Liver (tissue), 9 donors: ENCODE data around the gene TSPAN7. TPM values are rescaled to one million over a fixed set of nuclear protein-coding genes. Genes with fewer than 3 reads are reported as not detected.

ENCODE experiments used
- DNase-seq: peaks from one replicate; pipeline ENCODE4 v3.0.0-alpha.2; 2017; ENCODE audit warnings: low spot score
- H3K27ac ChIP-seq, 2 donors: one replicate each; pipeline ENCODE4 v1.7.0; 2013; ENCODE audit warnings: inconsistent platforms in 2 of 2, low read length in 2 of 2, control low read depth in 1 of 2, low read depth in 1 of 2, mild to moderate bottlenecking in 1 of 2
- H3K27me3 ChIP-seq, 4 donors: one replicate each; pipeline versions ENCODE4 v1.6.1 to v1.7.0; 2013; ENCODE audit warnings: low read length in 3 of 4, inconsistent platforms in 1 of 4, mild to moderate bottlenecking in 1 of 4, moderate library complexity in 1 of 4; ENCODE audit not compliant: control insufficient read depth in 4 of 4, insufficient read depth in 4 of 4
- H3K36me3 ChIP-seq, 4 donors: one replicate each; pipeline versions ENCODE4 v1.6.1 to v1.7.0; 2013; ENCODE audit warnings: low read length in 3 of 4, mild to moderate bottlenecking in 3 of 4, low read depth in 1 of 4, moderate library complexity in 1 of 4; ENCODE audit not compliant: control insufficient read depth in 4 of 4, insufficient read depth in 3 of 4
- H3K4me1 ChIP-seq, 4 donors: one replicate each; pipeline versions ENCODE4 v1.6.1 to v1.7.0; 2013; ENCODE audit warnings: low read length in 3 of 4, mild to moderate bottlenecking in 3 of 4, moderate library complexity in 1 of 4; ENCODE audit not compliant: control insufficient read depth in 4 of 4, insufficient read depth in 4 of 4
- H3K4me3 ChIP-seq, 3 donors: one replicate each; pipeline versions ENCODE4 v1.6.1 to v1.7.0; 2013; ENCODE audit warnings: low read length in 3 of 3, control low read depth in 1 of 3, low read depth in 1 of 3, mild to moderate bottlenecking in 1 of 3
- H3K9ac ChIP-seq, 2 donors: one replicate each; pipeline ENCODE4 v1.7.0; 2013; ENCODE audit warnings: low read length in 2 of 2, mild to moderate bottlenecking in 2 of 2, moderate library complexity in 2 of 2, control low read depth in 1 of 2, low read depth in 1 of 2
- H3K9me3 ChIP-seq, 4 donors: one replicate each; pipeline versions ENCODE4 v1.6.1 to v1.7.0; 2013; ENCODE audit warnings: low read length in 3 of 4; ENCODE audit not compliant: control insufficient read depth in 4 of 4
- ATF3 ChIP-seq: IDR thresholded peaks from 2 replicates; pipeline ENCODE4 v1.6.1; 2016; ENCODE audit warnings: antibody characterized with exemption
- CTCF ChIP-seq: fragments of 150-350 bp; IDR thresholded peaks from 2 replicates; pipeline ENCODE4 v1.5.1; 2017; ENCODE audit warnings: improper control_type of control experiment, low read depth, low read length; ENCODE audit not compliant: missing input control
- EGR1 ChIP-seq, 2 donors: IDR thresholded peaks; 2 replicates each; pipeline ENCODE4 v1.6.1; 2016 to 2018; ENCODE audit warnings: antibody characterized with exemption in 2 of 2, low read depth in 2 of 2
- FOXA1 ChIP-seq: IDR thresholded peaks from 2 replicates; pipeline ENCODE4 v1.6.1; 2016; ENCODE audit warnings: antibody characterized with exemption
- FOXA2 ChIP-seq: IDR thresholded peaks from 2 replicates; pipeline ENCODE4 v1.6.1; 2016; ENCODE audit warnings: antibody characterized with exemption
- GABPA ChIP-seq, 2 donors: IDR thresholded peaks in 1 of 2; conservative IDR thresholded peaks in 1 of 2; 2 replicates each; pipeline ENCODE4 v1.6.1; 2016; ENCODE audit warnings: antibody characterized with exemption in 2 of 2, mild to moderate bottlenecking in 1 of 2, moderate library complexity in 1 of 2
- HNF4A ChIP-seq, 2 donors: conservative IDR thresholded peaks; 2 replicates each; pipeline ENCODE4 v1.6.1; 2016; ENCODE audit warnings: antibody characterized with exemption in 2 of 2, mild to moderate bottlenecking in 2 of 2
- HNF4G ChIP-seq: IDR thresholded peaks from 2 replicates; pipeline ENCODE4 v1.6.1; 2016; ENCODE audit warnings: antibody characterized with exemption
- JUND ChIP-seq, 2 donors: IDR thresholded peaks; 2 replicates each; pipeline ENCODE4 v1.6.1; 2016; ENCODE audit warnings: antibody characterized with exemption in 2 of 2
- MAX ChIP-seq: IDR thresholded peaks from 2 replicates; pipeline ENCODE4 v1.6.1; 2016; ENCODE audit warnings: antibody characterized with exemption
- NR2F2 ChIP-seq: IDR thresholded peaks from 2 replicates; pipeline ENCODE4 v1.6.1; 2016; ENCODE audit warnings: antibody characterized with exemption
- RAD21 ChIP-seq, 2 donors: IDR thresholded peaks; 2 replicates each; pipeline ENCODE4 v1.6.1; 2016; ENCODE audit warnings: antibody characterized with exemption in 2 of 2, mild to moderate bottlenecking in 2 of 2
- REST ChIP-seq: IDR thresholded peaks from 2 replicates; pipeline ENCODE4 v1.6.1; 2016; ENCODE audit warnings: antibody characterized with exemption, mild to moderate bottlenecking
- RXRA ChIP-seq, 2 donors: IDR thresholded peaks; 2 replicates each; pipeline ENCODE4 v1.6.1; 2017 to 2018; ENCODE audit warnings: antibody characterized with exemption in 2 of 2, mild to moderate bottlenecking in 1 of 2
- SP1 ChIP-seq: IDR thresholded peaks from 2 replicates; pipeline ENCODE4 v1.6.1; 2018; ENCODE audit warnings: antibody characterized with exemption, mild to moderate bottlenecking
- TAF1 ChIP-seq: conservative IDR thresholded peaks from 2 replicates; pipeline ENCODE4 v1.6.1; 2016; ENCODE audit warnings: antibody characterized with exemption, mild to moderate bottlenecking
- ZBTB33 ChIP-seq: IDR thresholded peaks from 2 replicates; pipeline ENCODE4 v1.6.1; 2016; ENCODE audit warnings: antibody characterized with exemption
- WGBS: extraction: QIAGEN DNeasy Blood & Tissue Kit; methylation state at CpG from one replicate; pipeline ENCODE4 v1.1.7; 2013; 5-methylcytosine and 5-hydroxymethylcytosine counted together
- polyA plus RNA-seq, 2 donors: library from polyadenylated mRNA; stranded (reverse) in 1 of 2; unstranded in 1 of 2; fragments of 200-250 nt in 1 of 2; fragments of >200 nt in 1 of 2; fragmentation: Nextera tagmentation in 1 of 2; extraction: Ambion mirVana in 1 of 2; gene quantifications; one replicate each; pipeline versions ENCODE4 v1.2.1 to v1.2.3, GENCODE V29; 2013 to 2015
- total RNA-seq, 2 donors: library from RNA; depleted of rRNA; stranded (reverse); fragments of >200 nt; gene quantifications; one replicate each; pipeline ENCODE4 v1.2.3, GENCODE V29; 2014
- donor health status: healthy.
- donor health status: healthy.
- donor health status: healthy.
- donor health status: healthy.
- donor health status: healthy.

Gene TSPAN7
- total and polyA plus RNA-seq, 4 donors, result 10.1 to 26.2 (median 17.6) TPM

- Histone ChIP-seq H3K4me1 (no peaks in the 10 kb centered on the region), H3K27ac (no peak overlapping the region), H3K36me3 (no peaks in the 10 kb centered on the region), H3K9me3 (no peaks in the 10 kb centered on the region), H3K9ac (no peak overlapping the region), H3K27me3 (no peaks in the 10 kb centered on the region), H3K4me3 (no peak overlapping the region)
- 82% methylated on average over 2 of the region's 2 CpGs for WGBS
- DNase-seq, result no peak
- TF ChIP-seq TAF1 (no peak), SP1 (no peak), MAX (no peak), NR2F2 (no peak), ATF3 (no peak), RXRA (IDR thresholded peaks at IDR 0.05) (no peak), FOXA2 (no peak), JUND (IDR thresholded peaks at IDR 0.05) (no peak), EGR1 (IDR thresholded peaks at IDR 0.05; ENCODE audit: low read depth in 2 of 2) (no peak), FOXA1 (no peak), GABPA (IDR thresholded peaks at IDR 0.05 in 1 of 2, conservative IDR thresholded peaks at IDR 0.05 in 1 of 2) (no peak), REST (no peak), HNF4G (no peak), CTCF (no peak), ZBTB33 (no peak), HNF4A (conservative IDR thresholded peaks at IDR 0.05) (no peak), RAD21 (IDR thresholded peaks at IDR 0.05) (no peak)
Observed at GRCh38 chrX:38596939-38597338, 35.6 kb downstream of the TSPAN7 start.
